H9 (cell line): ENCODE results near the gene TTC7B. TPM values are rescaled to one million over a fixed set of nuclear protein-coding genes. Genes with fewer than 3 reads are reported as not detected.

Source experiments
- DNase-seq: peaks from one replicate; pipeline ENCODE4 v3.0.0-alpha.2; 2017
- H2AFZ ChIP-seq: one replicate; pipeline ENCODE4 v1.6.1; 2013; ENCODE audit warnings: mild to moderate bottlenecking, low read length, control low read depth, moderate library complexity
- H2AK5ac ChIP-seq: 2 replicates; pipeline ENCODE4 v1.6.1; 2013; ENCODE audit warnings: low read length, control low read depth, mixed read lengths; ENCODE audit not compliant: insufficient read length
- H2BK120ac ChIP-seq: one replicate; pipeline ENCODE4 v1.6.1; 2013; ENCODE audit warnings: low read depth, mild to moderate bottlenecking, low read length, control low read depth, inconsistent platforms; ENCODE audit not compliant: poor library complexity, severe bottlenecking
- H2BK12ac ChIP-seq: 2 replicates; pipeline ENCODE4 v1.6.1; 2013; ENCODE audit warnings: low read length, control low read depth, mixed read lengths, low read depth; ENCODE audit not compliant: insufficient read length
- H2BK15ac ChIP-seq: 2 replicates; pipeline ENCODE4 v1.6.1; 2013; ENCODE audit warnings: low read depth, low read length, control low read depth
- H2BK20ac ChIP-seq: one replicate; pipeline ENCODE4 v1.6.1; 2013; ENCODE audit warnings: low read depth, mild to moderate bottlenecking, low read length, control low read depth, inconsistent platforms; ENCODE audit not compliant: poor library complexity, severe bottlenecking
- H2BK5ac ChIP-seq: 2 replicates; pipeline ENCODE4 v1.6.1; 2013; ENCODE audit warnings: low read length, control low read depth, mixed read lengths; ENCODE audit not compliant: insufficient read length
- H3K14ac ChIP-seq: 2 replicates; pipeline ENCODE4 v1.6.1; 2013; ENCODE audit warnings: low read length, control low read depth; ENCODE audit not compliant: insufficient read depth
- H3K18ac ChIP-seq: 2 replicates; pipeline ENCODE4 v1.6.1; 2013; ENCODE audit warnings: low read depth, mild to moderate bottlenecking, mixed read lengths, low read length, control low read depth; ENCODE audit not compliant: insufficient read length
- H3K23ac ChIP-seq: 2 replicates; pipeline ENCODE4 v1.6.1; 2013; ENCODE audit warnings: low read length, control low read depth, mixed read lengths, low read depth; ENCODE audit not compliant: insufficient read length
- H3K23me2 ChIP-seq: 2 replicates; pipeline ENCODE4 v1.6.1; 2013; ENCODE audit warnings: low read depth, mild to moderate bottlenecking, mixed read lengths, low read length, control low read depth; ENCODE audit not compliant: insufficient read length, poor library complexity, severe bottlenecking
- H3K27ac ChIP-seq: 2 replicates; pipeline ENCODE4 v1.5.1; 2013; ENCODE audit warnings: low read length, control low read depth, mixed read lengths, low read depth; ENCODE audit not compliant: insufficient read length
- H3K27me3 ChIP-seq: 2 replicates; pipeline ENCODE4 v1.6.1; 2013; ENCODE audit warnings: low read length, control low read depth, inconsistent platforms; ENCODE audit not compliant: insufficient read depth
- H3K4ac ChIP-seq: 2 replicates; pipeline ENCODE4 v1.6.1; 2013; ENCODE audit warnings: low read depth, mild to moderate bottlenecking, control low read depth, inconsistent platforms, low read length, moderate library complexity
- H3K4me1 ChIP-seq: 2 replicates; pipeline ENCODE4 v1.6.1; 2013; ENCODE audit warnings: low read length, control low read depth, inconsistent platforms; ENCODE audit not compliant: insufficient read depth
- H3K4me2 ChIP-seq: 2 replicates; pipeline ENCODE4 v1.6.1; 2013; ENCODE audit warnings: low read length, control low read depth, mixed read lengths; ENCODE audit not compliant: insufficient read length, insufficient read depth
- H3K56ac ChIP-seq: 2 replicates; pipeline ENCODE4 v1.6.1; 2013; ENCODE audit warnings: low read depth, mild to moderate bottlenecking, mixed read lengths, low read length, control low read depth; ENCODE audit not compliant: insufficient read length
- H3K79me1 ChIP-seq: 2 replicates; pipeline ENCODE4 v1.6.1; 2013; ENCODE audit warnings: low read depth, mild to moderate bottlenecking, moderate library complexity, low read length, control low read depth, inconsistent platforms; ENCODE audit not compliant: insufficient read depth, poor library complexity, severe bottlenecking
- H3K79me2 ChIP-seq: 2 replicates; pipeline ENCODE4 v1.6.1; 2013; ENCODE audit warnings: low read length, control low read depth, inconsistent platforms; ENCODE audit not compliant: insufficient read depth
- H3K9ac ChIP-seq: 2 replicates; pipeline ENCODE4 v1.6.1; 2013; ENCODE audit warnings: low read length, control low read depth, mixed read lengths; ENCODE audit not compliant: insufficient read length; ENCODE audit errors: extremely low read depth
- H3K9me3 ChIP-seq: one replicate; pipeline ENCODE4 v1.6.1; 2013; ENCODE audit warnings: low read depth, low read length, inconsistent platforms; ENCODE audit not compliant: control insufficient read depth
- H3T11ph ChIP-seq: one replicate; pipeline ENCODE4 v1.6.1; 2013; ENCODE audit warnings: mild to moderate bottlenecking, low read length, control low read depth, inconsistent platforms
- H4K20me1 ChIP-seq: one replicate; pipeline ENCODE4 v1.6.1; 2013; ENCODE audit not compliant: control insufficient read depth, insufficient read length, insufficient read depth
- H4K5ac ChIP-seq: 2 replicates; pipeline ENCODE4 v1.6.1; 2013; ENCODE audit warnings: low read depth, mild to moderate bottlenecking, mixed read lengths, low read length, control low read depth; ENCODE audit not compliant: insufficient read length
- H4K8ac ChIP-seq: replicated peaks from 2 replicates; pipeline ENCODE4 v1.6.1; 2013; ENCODE audit warnings: low read length, control low read depth, mixed read lengths, low read depth; ENCODE audit not compliant: insufficient read length
- H4K91ac ChIP-seq: 2 replicates; pipeline ENCODE4 v1.6.1; 2013; ENCODE audit warnings: low read depth, mild to moderate bottlenecking, moderate library complexity, mixed read lengths, low read length, control low read depth; ENCODE audit not compliant: insufficient read length
- H3K27ac Mint-ChIP-seq, 3 experiments: 2 replicates in 2 of 3; 3 replicates in 1 of 3; pipeline ENCODE4 v1.8.0; 2020 to 2021; ENCODE audit warnings: mixed read lengths in 3 of 3, mild to moderate bottlenecking in 1 of 3, moderate library complexity in 1 of 3
- H3K27me3 Mint-ChIP-seq: 2 replicates; pipeline ENCODE4 v1.8.0; 2021; ENCODE audit warnings: low read depth, mild to moderate bottlenecking, moderate library complexity, mixed read lengths
- H3K36me3 Mint-ChIP-seq, 3 experiments: 2 replicates in 2 of 3; 3 replicates in 1 of 3; pipeline ENCODE4 v1.8.0; 2020 to 2021; ENCODE audit warnings: low read depth in 3 of 3, mixed read lengths in 3 of 3; ENCODE audit not compliant: insufficient read depth in 1 of 3
- H3K4me1 Mint-ChIP-seq, 2 experiments: 2 replicates each; pipeline ENCODE4 v1.8.0; 2020; ENCODE audit warnings: mixed read lengths in 2 of 2
- H3K4me3 Mint-ChIP-seq, 2 experiments: 2 replicates in 1 of 2; 3 replicates in 1 of 2; pipeline ENCODE4 v1.8.0; 2020 to 2021; ENCODE audit warnings: mild to moderate bottlenecking in 2 of 2, mixed read lengths in 2 of 2, moderate library complexity in 1 of 2
- H3K9me3 Mint-ChIP-seq, 2 experiments: 2 replicates in 1 of 2; 3 replicates in 1 of 2; pipeline ENCODE4 v1.8.0; 2020; ENCODE audit warnings: mild to moderate bottlenecking in 2 of 2, mixed read lengths in 2 of 2, moderate library complexity in 1 of 2
- CTCF ChIP-seq: fragments of 200-600 bp; sonication (generic); conservative IDR thresholded peaks from 3 replicates; pipeline ENCODE4 v1.8.0; 2021; ENCODE audit warnings: antibody characterized with exemption, mild to moderate bottlenecking
- WGBS: extraction: QIAGEN DNeasy Blood & Tissue Kit; methylation state at CpG from one replicate; pipeline ENCODE4 v1.1.7; 2013; ENCODE audit warnings: missing lambda C conversion rate, low lambda C conversion rate, mixed read lengths; ENCODE audit not compliant: insufficient read length; ENCODE audit errors: extremely low coverage; 5-methylcytosine and 5-hydroxymethylcytosine counted together
- total RNA-seq: library from RNA; stranded (reverse); gene quantifications from 2 replicates; pipeline ENCODE4 v1.2.1, GENCODE V29; 2021

The TTC7B gene
- total RNA-seq, 1 experiment from 2014 or later: 33.7 TPM

- no peaks in the 10 kb centered on the region for H3K9me3 Mint-ChIP-seq
- Histone ChIP-seq H3K4me1 (peaks cover 14% of the 10 kb centered on the region; the same call in 1 of the 2 replicates), H4K20me1 (no peaks in the 10 kb centered on the region), H3K27me3 (no peaks in the 10 kb centered on the region), H3K23ac (no peak overlapping the region), H3K9ac (no peak overlapping the region), H2BK5ac (no peak overlapping the region), H2BK20ac (no peak overlapping the region), H3K79me1 (no peaks in the 10 kb centered on the region), H4K91ac (no peak overlapping the region), H4K8ac (no peak overlapping the region), H3K4ac (no peak overlapping the region), H2BK12ac (no peak overlapping the region), H2AK5ac (no peak overlapping the region), H3K9me3 (no peaks in the 10 kb centered on the region), H3K56ac (no peak overlapping the region), H2BK120ac (no peak overlapping the region), H3T11ph (no peak overlapping the region), H2BK15ac (no peak overlapping the region), H2AFZ (no peak overlapping the region), H3K18ac (no peak overlapping the region), H3K14ac (no peak overlapping the region), H3K79me2 (no peaks in the 10 kb centered on the region), H3K23me2 (no peaks in the 10 kb centered on the region), H4K5ac (no peak overlapping the region), H3K27ac (no peak overlapping the region), H3K4me2 (no peak overlapping the region)
- TF ChIP-seq CTCF: no peak
- no peaks in the 10 kb centered on the region for H3K27me3 Mint-ChIP-seq
- no peak overlapping the region for H3K4me3 Mint-ChIP-seq
- H3K4me1 Mint-ChIP-seq: peaks cover 63 to 64% of the 10 kb centered on the region in 2 experiments
- no CpG with 5 or more reads among the region's 5 CpGs for WGBS
- H3K36me3 Mint-ChIP-seq: peaks cover 0 to 14% (median 5%) of the 10 kb centered on the region in 3 experiments; a peak in 2 of 7 replicates
- no peak for DNase-seq
- H3K27ac Mint-ChIP-seq: no peak overlapping the region; a peak in 1 of 7 replicates
These were observed 168.7 kb downstream of the TTC7B start for GRCh38 chr14:90647473-90648005.
